ENCODE results near the gene DCAF8. TPM values are rescaled to one million over a fixed set of nuclear protein-coding genes. Genes with fewer than 3 reads are reported as not detected.

The DCAF8 gene
- total RNA-seq, 1 experiment from 2014 or later, result 181 TPM

DNA sequence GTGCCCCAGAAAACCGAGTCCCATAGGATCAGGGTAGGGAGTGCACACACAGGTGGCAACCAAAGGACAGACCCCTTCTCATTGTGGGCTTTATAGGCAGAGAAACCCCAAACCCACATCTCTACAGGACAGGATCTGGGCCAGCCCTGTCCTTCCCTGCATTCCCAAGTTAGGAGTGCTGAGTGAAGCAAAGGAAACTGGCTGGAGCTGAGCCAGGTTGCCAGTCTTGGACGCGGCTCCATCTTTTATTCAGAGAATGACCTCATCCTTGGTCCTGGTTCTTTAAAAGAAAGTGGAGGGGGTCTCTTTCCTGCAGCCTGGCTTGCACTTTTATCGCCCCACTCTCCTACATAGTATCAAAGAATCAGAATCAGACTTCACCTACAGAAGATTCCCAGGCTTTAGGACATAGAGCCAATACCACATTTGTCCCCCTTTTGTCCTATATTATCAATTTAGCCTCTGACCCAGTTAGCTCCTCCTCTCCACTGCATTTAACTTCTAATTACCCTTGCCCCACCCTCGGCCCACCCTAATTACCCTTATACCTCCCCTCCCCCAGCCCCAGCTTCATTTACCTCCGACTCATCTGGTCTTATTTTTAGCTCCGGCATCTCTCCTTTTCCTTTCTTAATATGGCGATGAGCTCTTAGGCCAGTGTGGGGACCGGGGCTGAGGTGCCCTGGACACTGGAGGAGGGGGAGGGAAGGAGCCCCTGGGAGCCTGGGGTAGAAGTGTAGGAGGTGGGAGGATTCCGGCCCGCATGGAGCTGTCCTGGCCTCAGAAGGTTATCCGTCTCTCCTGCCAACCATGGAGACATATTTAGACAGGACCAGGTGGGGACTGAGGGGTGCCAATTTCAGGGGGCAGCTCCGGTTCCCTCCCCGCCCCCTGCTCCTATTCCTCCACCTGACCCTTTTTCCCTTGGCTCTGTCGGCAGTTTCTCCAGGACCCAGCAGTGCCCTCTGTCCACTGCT, 72.4 kb downstream of the DCAF8 start, which contains the start of gene CASQ1:
Gene CASQ1 (plus strand): TSS at position 927 of the 977 bp plus-strand sequence. CDS start 177 bp downstream, outside the sequence.
- Mint-ChIP-seq H3K27me3 (ENCODE audit: insufficient read depth, unreplicated experiment) (peaks cover 12% of the 10 kb centered on the region), H3K4me1 (ENCODE audit: insufficient read depth, unreplicated experiment) (no peaks in the 10 kb centered on the region), H3K4me3 (ENCODE audit: unreplicated experiment) (no peak within 1 kb of the TSS), H3K36me3 (ENCODE audit: insufficient read depth, unreplicated experiment) (no peaks in the 10 kb centered on the region), H3K27ac (ENCODE audit: low read depth, unreplicated experiment) (peak within 1 kb of the TSS; percentile 22), H3K9me3 (ENCODE audit: unreplicated experiment) (no peaks in the 10 kb centered on the region)
- CTCF ChIA-PET, result interaction anchor here (0.5 to 7.8 kb wide), 25 partner anchors 9 to 244 kb away, joined by 3 to 208 read pairs (median 4); partner anchors contain the start of gene PEA15
- no TSS peak for BruUV-seq (replicated peaks)
- intact Hi-C loops (cut with micrococcal nuclease), result loop anchor here (10.0 kb wide), 1 partner anchor 415 kb away; no protein-coding TSS in a partner anchor
- peak; percentile 47 for DNase-seq (ENCODE audit: unreplicated experiment)
- POLR2A ChIA-PET, result interaction anchor here (0.6 to 1.5 kb wide), 7 partner anchors 16 to 158 kb away, joined by 3 to 6 read pairs (median 4); partner anchors contain the start of genes PEA15 and PIGM
- TF ChIP-seq, protein P1, sequence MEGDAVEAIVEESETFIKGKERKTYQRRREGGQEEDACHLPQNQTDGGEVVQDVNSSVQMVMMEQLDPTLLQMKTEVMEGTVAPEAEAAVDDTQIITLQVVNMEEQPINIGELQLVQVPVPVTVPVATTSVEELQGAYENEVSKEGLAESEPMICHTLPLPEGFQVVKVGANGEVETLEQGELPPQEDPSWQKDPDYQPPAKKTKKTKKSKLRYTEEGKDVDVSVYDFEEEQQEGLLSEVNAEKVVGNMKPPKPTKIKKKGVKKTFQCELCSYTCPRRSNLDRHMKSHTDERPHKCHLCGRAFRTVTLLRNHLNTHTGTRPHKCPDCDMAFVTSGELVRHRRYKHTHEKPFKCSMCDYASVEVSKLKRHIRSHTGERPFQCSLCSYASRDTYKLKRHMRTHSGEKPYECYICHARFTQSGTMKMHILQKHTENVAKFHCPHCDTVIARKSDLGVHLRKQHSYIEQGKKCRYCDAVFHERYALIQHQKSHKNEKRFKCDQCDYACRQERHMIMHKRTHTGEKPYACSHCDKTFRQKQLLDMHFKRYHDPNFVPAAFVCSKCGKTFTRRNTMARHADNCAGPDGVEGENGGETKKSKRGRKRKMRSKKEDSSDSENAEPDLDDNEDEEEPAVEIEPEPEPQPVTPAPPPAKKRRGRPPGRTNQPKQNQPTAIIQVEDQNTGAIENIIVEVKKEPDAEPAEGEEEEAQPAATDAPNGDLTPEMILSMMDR (IDR thresholded peaks at IDR 0.05; ENCODE audit: unreplicated experiment), result no peak

DNA sequence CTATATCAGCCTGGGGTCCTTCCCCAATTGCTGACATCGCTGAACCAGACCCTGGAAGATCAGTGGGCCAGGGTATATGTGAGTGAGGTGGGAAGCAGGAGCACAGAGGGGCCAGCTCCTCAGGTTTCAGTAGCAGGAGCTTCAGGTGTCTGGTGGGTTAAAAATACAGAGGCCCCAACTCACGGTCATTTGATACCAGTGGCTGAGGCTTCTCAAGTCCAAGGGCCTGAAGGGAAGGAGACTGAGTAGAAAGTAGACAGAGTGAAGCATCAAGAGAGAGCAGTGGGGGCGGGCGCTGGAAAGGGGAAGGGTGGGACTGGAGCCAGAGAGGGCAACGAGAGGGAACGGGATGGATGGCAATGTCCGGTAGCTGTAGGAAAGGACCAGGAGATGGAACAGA, 74.0 kb downstream of the DCAF8 start:
- H3K4me1 Mint-ChIP-seq (ENCODE audit: insufficient read depth, unreplicated experiment), result no peaks in the 10 kb centered on the region
- BruUV-seq (replicated peaks), result no TSS peak
- H3K4me3 Mint-ChIP-seq (ENCODE audit: unreplicated experiment), result no peak overlapping the region
- peaks cover 12% of the 10 kb centered on the region for H3K27me3 Mint-ChIP-seq (ENCODE audit: insufficient read depth, unreplicated experiment)
- ChIA-PET POLR2A (interaction anchor here (0.9 kb wide), 1 partner anchor 50 kb away, joined by 6 read pairs; no protein-coding TSS in a partner anchor), CTCF (interaction anchor here (0.7 to 7.8 kb wide), 7 partner anchors 10 to 335 kb away, joined by 4 to 208 read pairs (median 123); partner anchors contain the start of gene PEA15)
- no peaks in the 10 kb centered on the region for H3K36me3 Mint-ChIP-seq (ENCODE audit: insufficient read depth, unreplicated experiment)
- TF ChIP-seq, protein P1 (IDR thresholded peaks at IDR 0.05; ENCODE audit: unreplicated experiment), result no peak
- no peak overlapping the region for H3K27ac Mint-ChIP-seq (ENCODE audit: low read depth, unreplicated experiment)
- intact Hi-C loops (cut with micrococcal nuclease), result no loop called here
- H3K9me3 Mint-ChIP-seq (ENCODE audit: unreplicated experiment), result no peaks in the 10 kb centered on the region
- DNase-seq (ENCODE audit: unreplicated experiment), result no peak

DNA sequence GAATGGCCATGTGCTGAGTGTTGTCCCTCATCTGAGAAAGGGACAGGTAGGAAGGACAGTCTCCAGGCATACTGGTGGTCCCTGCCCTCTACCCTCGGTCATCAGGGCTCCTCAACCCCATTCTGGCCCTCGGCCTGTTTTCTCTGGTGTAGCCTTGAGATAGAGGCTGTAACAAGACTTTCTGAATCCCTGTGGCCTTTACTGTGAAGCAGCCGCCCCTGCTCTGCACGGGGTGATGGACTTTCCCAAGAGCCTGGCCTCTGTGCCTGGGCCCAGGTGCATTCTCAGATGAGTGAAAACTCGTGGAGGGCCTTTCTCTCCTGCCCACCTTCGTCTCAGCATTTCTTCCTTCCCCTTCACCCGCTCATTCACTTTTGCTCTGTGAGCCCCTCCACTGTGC, 74.9 kb downstream of the DCAF8 start:
- POLR2A ChIA-PET, result interaction anchor here (1.1 kb wide), 2 partner anchors 25 to 63 kb away, joined by 3 to 5 read pairs; no protein-coding TSS in a partner anchor
- Mint-ChIP-seq H3K27me3 (ENCODE audit: insufficient read depth, unreplicated experiment) (peaks cover 12% of the 10 kb centered on the region), H3K36me3 (ENCODE audit: insufficient read depth, unreplicated experiment) (no peaks in the 10 kb centered on the region), H3K9me3 (ENCODE audit: unreplicated experiment) (no peaks in the 10 kb centered on the region), H3K27ac (ENCODE audit: low read depth, unreplicated experiment) (no peak overlapping the region), H3K4me3 (ENCODE audit: unreplicated experiment) (no peak overlapping the region), H3K4me1 (ENCODE audit: insufficient read depth, unreplicated experiment) (no peaks in the 10 kb centered on the region)
- CTCF ChIA-PET, result interaction anchor here (0.7 to 7.8 kb wide), 8 partner anchors 11 to 107 kb away, joined by 3 to 123 read pairs (median 5); no protein-coding TSS in a partner anchor
- no TSS peak for BruUV-seq (replicated peaks)
- TF ChIP-seq, protein P1 (IDR thresholded peaks at IDR 0.05; ENCODE audit: unreplicated experiment), result no peak
- DNase-seq (ENCODE audit: unreplicated experiment), result no peak
- intact Hi-C loops (cut with micrococcal nuclease), result no loop called here

DNA sequence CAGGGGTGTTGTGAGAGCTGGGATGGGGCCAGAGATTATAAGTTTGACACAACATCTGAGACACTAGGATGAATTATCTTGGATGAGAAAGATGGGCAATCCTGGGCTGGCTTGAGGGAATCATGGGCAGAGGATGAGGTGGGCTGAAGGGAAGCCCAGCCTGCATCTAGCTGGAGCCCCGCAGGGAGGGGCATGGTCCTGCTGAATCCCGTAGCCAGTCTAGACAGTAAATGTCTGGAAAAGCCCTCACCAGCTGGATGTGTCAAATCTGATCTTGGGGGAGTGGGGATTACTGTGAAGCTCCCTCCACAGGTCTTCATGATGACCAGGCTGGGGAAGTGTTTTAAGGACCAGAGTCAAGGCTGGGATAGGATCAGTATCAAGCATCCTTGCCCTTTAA, 75.6 kb downstream of the DCAF8 start:
- Mint-ChIP-seq H3K9me3 (ENCODE audit: unreplicated experiment) (no peaks in the 10 kb centered on the region), H3K27me3 (ENCODE audit: insufficient read depth, unreplicated experiment) (peaks cover 12% of the 10 kb centered on the region), H3K36me3 (ENCODE audit: insufficient read depth, unreplicated experiment) (no peaks in the 10 kb centered on the region), H3K4me1 (ENCODE audit: insufficient read depth, unreplicated experiment) (no peaks in the 10 kb centered on the region), H3K4me3 (ENCODE audit: unreplicated experiment) (no peak overlapping the region), H3K27ac (ENCODE audit: low read depth, unreplicated experiment) (no peak overlapping the region)
- ChIA-PET POLR2A (interaction anchor here (0.7 to 1.1 kb wide), 3 partner anchors 25 to 62 kb away, joined by 3 to 5 read pairs (median 3); no protein-coding TSS in a partner anchor), CTCF (interaction anchor here (0.5 to 7.8 kb wide), 10 partner anchors 15 to 151 kb away, joined by 3 to 123 read pairs (median 4); no protein-coding TSS in a partner anchor)
- intact Hi-C loops (cut with micrococcal nuclease), result no loop called here
- TF ChIP-seq, protein P1 (IDR thresholded peaks at IDR 0.05; ENCODE audit: unreplicated experiment), result no peak
- no peak for DNase-seq (ENCODE audit: unreplicated experiment)
- no TSS peak for BruUV-seq (replicated peaks)

Measured in MCF 10A (cell line).